ENCODE data around the gene STK10.
A peak's percentile ranks its signal among the peaks of the same experiment; 100 is the strongest.

Gene STK10

DNA sequence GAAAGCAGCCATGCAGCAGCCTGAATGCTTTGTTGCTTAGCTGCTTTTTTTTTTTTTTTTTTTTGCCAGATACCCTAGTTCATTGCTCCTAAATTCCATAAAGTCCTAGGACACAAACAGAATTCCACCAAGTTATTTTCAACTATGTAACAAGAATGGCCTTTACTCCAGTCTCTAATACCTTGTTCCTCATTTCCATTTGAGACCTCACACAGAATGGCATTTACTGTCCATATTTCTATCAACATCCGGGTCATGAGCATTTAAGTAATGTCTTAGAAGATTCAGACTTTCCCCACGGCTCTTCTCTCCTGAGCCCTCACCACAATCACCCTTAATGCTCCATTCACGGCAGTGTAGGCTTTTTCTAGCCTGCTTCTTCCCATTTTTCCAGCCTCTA lies 149.9 kb downstream of the STK10 start:
- TF ChIP-seq, protein P1, sequence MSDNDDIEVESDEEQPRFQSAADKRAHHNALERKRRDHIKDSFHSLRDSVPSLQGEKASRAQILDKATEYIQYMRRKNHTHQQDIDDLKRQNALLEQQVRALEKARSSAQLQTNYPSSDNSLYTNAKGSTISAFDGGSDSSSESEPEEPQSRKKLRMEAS (IDR thresholded peaks at IDR 0.05) = no peak
- TF ChIP-seq RAD21 (IDR thresholded peaks at IDR 0.05; ENCODE audit: low read depth) = no peak
- TF ChIP-seq FOXM1 (IDR thresholded peaks at IDR 0.05; ENCODE audit: borderline replicate concordance, low read depth) = no peak

DNA sequence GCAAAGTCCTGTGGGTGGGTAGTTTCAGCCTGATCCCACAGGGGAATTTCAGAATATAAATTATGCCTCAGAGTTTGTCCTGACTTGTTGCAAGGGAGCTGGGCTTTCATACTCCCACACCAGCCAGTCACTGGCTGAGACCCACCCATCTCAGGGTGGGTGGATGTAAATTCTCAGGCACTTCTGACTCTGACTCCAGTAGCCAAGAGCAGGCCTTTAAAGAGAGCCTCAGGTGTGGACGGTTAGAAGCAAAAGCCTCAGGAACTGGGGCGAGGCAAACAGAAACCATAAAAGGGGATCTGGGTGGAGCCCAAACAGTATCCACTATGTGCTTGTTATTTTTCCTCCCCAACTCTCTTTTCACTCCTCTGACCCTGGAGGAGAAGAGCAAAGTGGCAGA lies 153.0 kb downstream of the STK10 start:
- TF ChIP-seq CEBPB (IDR thresholded peaks at IDR 0.05) (no peak), TCF12 (IDR thresholded peaks at IDR 0.05; ENCODE audit: low read depth) (no peak), NFIC (IDR thresholded peaks at IDR 0.05) (no peak), TAF1 (IDR thresholded peaks at IDR 0.05; ENCODE audit: low read depth) (no peak), RAD21 (IDR thresholded peaks at IDR 0.05; ENCODE audit: low read depth) (no peak), TEAD4 (IDR thresholded peaks at IDR 0.05) (no peak), FOXM1 (IDR thresholded peaks at IDR 0.05; ENCODE audit: borderline replicate concordance, low read depth) (no peak), EGR1 (IDR thresholded peaks at IDR 0.05) (no peak), ZBTB7A (IDR thresholded peaks at IDR 0.05; ENCODE audit: low read depth) (no peak), EP300 (IDR thresholded peaks at IDR 0.05; ENCODE audit: borderline replicate concordance) (no peak), YY1 (IDR thresholded peaks at IDR 0.05; ENCODE audit: low read depth) (no peak), CREB1 (IDR thresholded peaks at IDR 0.05; ENCODE audit: low read depth) (no peak)
- TF ChIP-seq, protein P2, sequence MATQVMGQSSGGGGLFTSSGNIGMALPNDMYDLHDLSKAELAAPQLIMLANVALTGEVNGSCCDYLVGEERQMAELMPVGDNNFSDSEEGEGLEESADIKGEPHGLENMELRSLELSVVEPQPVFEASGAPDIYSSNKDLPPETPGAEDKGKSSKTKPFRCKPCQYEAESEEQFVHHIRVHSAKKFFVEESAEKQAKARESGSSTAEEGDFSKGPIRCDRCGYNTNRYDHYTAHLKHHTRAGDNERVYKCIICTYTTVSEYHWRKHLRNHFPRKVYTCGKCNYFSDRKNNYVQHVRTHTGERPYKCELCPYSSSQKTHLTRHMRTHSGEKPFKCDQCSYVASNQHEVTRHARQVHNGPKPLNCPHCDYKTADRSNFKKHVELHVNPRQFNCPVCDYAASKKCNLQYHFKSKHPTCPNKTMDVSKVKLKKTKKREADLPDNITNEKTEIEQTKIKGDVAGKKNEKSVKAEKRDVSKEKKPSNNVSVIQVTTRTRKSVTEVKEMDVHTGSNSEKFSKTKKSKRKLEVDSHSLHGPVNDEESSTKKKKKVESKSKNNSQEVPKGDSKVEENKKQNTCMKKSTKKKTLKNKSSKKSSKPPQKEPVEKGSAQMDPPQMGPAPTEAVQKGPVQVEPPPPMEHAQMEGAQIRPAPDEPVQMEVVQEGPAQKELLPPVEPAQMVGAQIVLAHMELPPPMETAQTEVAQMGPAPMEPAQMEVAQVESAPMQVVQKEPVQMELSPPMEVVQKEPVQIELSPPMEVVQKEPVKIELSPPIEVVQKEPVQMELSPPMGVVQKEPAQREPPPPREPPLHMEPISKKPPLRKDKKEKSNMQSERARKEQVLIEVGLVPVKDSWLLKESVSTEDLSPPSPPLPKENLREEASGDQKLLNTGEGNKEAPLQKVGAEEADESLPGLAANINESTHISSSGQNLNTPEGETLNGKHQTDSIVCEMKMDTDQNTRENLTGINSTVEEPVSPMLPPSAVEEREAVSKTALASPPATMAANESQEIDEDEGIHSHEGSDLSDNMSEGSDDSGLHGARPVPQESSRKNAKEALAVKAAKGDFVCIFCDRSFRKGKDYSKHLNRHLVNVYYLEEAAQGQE (IDR thresholded peaks at IDR 0.05; ENCODE audit: low read depth) = no peak
- TF ChIP-seq, protein P3, sequence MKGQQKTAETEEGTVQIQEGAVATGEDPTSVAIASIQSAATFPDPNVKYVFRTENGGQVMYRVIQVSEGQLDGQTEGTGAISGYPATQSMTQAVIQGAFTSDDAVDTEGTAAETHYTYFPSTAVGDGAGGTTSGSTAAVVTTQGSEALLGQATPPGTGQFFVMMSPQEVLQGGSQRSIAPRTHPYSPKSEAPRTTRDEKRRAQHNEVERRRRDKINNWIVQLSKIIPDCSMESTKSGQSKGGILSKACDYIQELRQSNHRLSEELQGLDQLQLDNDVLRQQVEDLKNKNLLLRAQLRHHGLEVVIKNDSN (IDR thresholded peaks at IDR 0.05) = no peak
- TF ChIP-seq, protein P1 (IDR thresholded peaks at IDR 0.05) = no peak

DNA sequence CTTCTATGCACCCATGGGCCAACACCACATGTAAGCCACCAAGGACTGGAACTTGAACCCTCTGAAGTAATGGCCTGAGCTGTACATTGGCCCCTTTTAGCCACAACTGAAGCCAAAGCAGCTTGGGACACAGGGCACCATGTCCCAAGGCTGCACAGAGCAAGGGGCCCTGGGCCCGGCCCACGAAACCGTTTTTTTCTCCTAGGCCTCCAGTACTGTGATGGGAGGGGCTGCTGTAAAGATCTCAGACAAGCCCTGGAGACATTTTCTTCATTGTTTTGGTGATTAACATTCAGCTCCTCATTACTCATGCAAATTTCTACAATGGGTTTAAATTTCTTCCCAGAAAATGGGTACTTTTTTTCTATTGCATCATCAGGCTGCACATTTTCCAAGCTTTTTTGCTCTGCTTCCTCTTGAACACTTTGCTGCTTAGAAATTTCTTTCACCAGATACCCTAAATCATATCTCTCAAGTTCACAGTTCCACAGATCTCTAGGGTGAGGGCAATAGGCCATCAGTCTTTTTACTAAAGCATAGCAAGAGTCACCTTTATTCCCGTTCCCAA lies 156.0 kb downstream of the STK10 start:
- TF ChIP-seq RAD21 (IDR thresholded peaks at IDR 0.05; ENCODE audit: low read depth) (no peak), TCF12 (IDR thresholded peaks at IDR 0.05; ENCODE audit: low read depth) (no peak), EP300 (IDR thresholded peaks at IDR 0.05; ENCODE audit: borderline replicate concordance) (no peak)

DNA sequence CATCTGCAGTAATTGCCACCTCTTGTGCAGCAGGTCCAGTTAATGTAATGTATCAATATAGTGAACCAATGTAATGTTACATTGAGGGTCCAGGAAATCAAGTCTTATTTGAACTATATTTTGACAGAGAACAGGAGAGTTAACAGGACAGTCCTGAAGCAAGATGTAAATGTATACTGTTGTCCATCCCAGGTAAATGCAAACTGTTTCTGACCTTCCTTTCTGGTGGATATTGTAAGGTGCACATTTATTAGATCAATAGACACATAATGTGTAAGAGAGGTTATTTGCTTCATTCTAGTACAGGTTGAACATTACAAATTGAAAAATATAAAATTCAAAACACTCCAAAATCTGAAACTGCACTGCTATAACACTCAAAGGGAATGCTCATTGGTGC lies 158.1 kb downstream of the STK10 start:
- TF ChIP-seq, protein P1 (IDR thresholded peaks at IDR 0.05) = no peak
- TF ChIP-seq RAD21 (IDR thresholded peaks at IDR 0.05; ENCODE audit: low read depth) = no peak
- TF ChIP-seq, protein P3 (IDR thresholded peaks at IDR 0.05) = no peak
- TF ChIP-seq, protein P2 (IDR thresholded peaks at IDR 0.05; ENCODE audit: low read depth) = no peak

DNA sequence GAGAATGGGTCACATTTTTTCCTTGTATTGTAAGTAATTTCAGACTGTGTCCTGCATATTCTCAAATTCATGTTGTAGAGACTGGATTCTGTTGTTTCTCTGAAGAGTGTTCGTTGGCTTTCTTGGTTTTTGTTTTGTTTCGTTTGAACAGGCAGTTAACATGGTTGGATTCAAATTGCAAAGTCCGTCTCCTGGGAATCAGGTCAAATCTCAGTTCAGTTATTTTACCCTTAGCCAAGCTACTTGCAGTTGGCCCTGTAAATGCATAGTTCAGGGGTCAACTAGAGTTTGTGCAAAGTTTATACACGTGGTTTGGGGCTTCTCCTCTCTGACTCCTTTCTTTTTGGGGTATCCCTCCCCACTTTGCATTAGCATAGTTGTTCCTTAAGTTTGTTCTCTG lies 159.9 kb downstream of the STK10 start:
- TF ChIP-seq ZBTB7A (IDR thresholded peaks at IDR 0.05; ENCODE audit: low read depth) = no peak
- no peak for TF ChIP-seq TCF12 (IDR thresholded peaks at IDR 0.05; ENCODE audit: low read depth)

DNA sequence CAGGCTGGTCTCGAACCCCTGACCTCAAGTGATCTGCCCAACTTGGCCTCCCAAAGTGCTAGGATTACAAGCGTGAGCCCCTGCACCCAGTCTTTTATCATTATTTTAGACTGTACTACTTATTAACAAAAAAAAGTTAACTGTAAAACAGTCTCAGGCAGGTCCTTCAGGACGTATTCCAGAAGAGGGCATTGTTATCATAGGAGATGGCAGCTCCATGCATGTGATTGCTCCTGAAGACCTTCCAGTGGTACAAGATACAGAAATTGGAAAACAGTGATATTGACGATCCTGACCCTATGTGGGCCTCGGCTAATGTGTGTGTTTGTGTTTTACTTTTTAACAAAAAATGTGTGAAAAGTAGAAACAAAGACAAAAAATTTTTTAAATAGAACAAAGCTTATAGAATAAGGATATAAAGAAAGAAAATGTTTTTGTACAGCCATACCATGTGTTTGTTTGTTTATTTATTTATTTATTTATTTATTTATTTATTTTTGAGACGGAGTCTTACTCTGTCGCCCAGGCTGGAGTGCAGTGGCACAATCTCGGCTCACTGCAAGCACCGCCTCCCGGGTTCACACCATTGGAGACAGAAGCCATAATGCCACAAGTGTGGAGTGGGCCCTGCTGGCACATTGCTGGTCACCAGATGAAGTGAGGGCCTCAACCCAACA lies 167.8 kb downstream of the STK10 start:
- peak; percentile 36 for TF ChIP-seq RAD21 (IDR thresholded peaks at IDR 0.05; ENCODE audit: low read depth)

DNA sequence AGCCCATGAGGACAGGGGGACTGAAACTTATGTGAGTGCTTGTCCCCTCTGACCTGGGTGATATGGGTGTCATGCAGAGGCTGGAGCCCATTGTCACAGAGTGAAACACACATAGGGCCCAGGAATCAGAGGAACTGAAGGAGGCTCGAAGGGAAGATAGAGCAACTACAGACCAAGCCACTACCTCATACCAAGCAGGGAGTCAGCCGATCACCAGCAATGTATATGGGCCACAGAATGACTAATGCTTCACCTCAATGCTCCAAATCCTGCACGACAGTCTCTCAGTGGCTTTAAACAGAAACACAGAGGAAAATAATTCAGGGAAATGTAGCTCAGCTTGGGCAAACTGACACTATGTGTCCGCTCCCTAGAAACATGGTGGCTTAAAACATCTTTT lies 172.7 kb downstream of the STK10 start:
- TF ChIP-seq CREB1 (IDR thresholded peaks at IDR 0.05; ENCODE audit: low read depth) = no peak
- no peak for TF ChIP-seq NFIC (IDR thresholded peaks at IDR 0.05)
- TF ChIP-seq TAF1 (IDR thresholded peaks at IDR 0.05; ENCODE audit: low read depth) = no peak
- TF ChIP-seq, protein P1 (IDR thresholded peaks at IDR 0.05) = no peak
- no peak for TF ChIP-seq TCF12 (IDR thresholded peaks at IDR 0.05; ENCODE audit: low read depth)
- TF ChIP-seq FOXM1 (IDR thresholded peaks at IDR 0.05; ENCODE audit: borderline replicate concordance, low read depth) = no peak
- TF ChIP-seq TEAD4 (IDR thresholded peaks at IDR 0.05) = no peak
- TF ChIP-seq, protein P2 (IDR thresholded peaks at IDR 0.05; ENCODE audit: low read depth) = no peak
- TF ChIP-seq RAD21 (IDR thresholded peaks at IDR 0.05; ENCODE audit: low read depth) = no peak
- TF ChIP-seq YY1 (IDR thresholded peaks at IDR 0.05; ENCODE audit: low read depth) = no peak
- TF ChIP-seq, protein P3 (IDR thresholded peaks at IDR 0.05) = no peak
- no peak for TF ChIP-seq CEBPB (IDR thresholded peaks at IDR 0.05)
- no peak for TF ChIP-seq EGR1 (IDR thresholded peaks at IDR 0.05)
- TF ChIP-seq ZBTB7A (IDR thresholded peaks at IDR 0.05; ENCODE audit: low read depth) = no peak
- TF ChIP-seq EP300 (IDR thresholded peaks at IDR 0.05; ENCODE audit: borderline replicate concordance) = no peak

Data from Ishikawa (cell line).